Measurements from ENCODE around the gene BBOF1.

BBOF1 gene

DNA sequence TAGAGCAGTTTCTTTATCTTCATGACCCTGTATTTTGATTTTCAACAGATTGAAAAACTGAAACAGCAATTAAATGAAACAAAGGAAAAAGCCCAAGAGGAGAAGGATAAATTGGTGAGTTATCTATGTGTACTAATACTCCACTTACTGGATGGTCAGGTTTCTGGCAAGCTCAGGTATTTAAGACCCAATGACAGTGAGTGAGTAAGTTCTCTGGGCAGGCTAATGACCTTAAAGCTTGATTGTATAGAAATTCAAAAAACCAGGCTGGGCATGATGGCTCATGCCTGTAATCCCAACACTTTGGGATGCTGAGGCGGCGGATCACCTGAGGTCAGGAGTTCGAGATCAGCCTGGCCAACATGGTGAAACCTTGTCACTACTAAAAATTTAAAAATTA, 10.0 kb downstream of the BBOF1 start:
- no peak for DNase-seq

DNA sequence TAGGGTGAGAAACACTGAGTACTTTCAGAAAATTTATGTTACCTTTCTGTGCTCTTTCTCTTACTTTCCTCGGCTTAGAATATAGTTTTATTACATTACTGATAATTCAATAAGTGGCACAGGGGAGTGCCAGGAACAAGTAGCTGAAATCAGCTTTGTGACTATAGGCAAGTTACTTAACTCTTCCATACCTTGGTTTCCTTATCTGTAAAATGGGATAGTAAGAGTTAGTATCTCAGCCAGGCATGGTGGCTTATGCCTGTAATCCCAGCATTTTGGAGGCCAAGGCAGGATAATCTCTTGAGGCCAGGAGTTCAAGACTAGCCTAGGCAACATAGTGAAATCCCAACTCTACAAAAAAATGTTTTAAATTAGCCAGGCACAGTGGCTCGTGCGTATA, 15.4 kb downstream of the BBOF1 start:
- no peak for DNase-seq

DNA sequence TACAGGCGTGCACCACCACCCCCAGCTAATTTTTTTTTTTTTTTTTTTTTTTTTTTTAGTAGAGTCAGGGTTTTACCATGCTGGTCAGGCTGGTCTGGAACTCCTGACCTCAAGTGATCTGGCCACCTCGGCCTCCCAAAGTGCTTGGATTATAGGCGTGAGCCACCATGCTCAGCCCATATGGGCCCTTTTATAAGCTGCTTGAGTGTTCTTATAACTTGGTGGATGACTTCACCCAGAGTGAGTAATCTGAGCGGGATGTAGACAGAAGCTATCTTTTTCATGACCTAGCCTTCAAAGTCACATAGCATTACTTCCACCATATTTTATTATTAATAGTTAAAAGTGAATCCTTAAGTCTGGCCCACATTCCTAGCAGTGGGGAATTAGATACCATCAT, 16.4 kb downstream of the BBOF1 start:
- no peak for DNase-seq

DNA sequence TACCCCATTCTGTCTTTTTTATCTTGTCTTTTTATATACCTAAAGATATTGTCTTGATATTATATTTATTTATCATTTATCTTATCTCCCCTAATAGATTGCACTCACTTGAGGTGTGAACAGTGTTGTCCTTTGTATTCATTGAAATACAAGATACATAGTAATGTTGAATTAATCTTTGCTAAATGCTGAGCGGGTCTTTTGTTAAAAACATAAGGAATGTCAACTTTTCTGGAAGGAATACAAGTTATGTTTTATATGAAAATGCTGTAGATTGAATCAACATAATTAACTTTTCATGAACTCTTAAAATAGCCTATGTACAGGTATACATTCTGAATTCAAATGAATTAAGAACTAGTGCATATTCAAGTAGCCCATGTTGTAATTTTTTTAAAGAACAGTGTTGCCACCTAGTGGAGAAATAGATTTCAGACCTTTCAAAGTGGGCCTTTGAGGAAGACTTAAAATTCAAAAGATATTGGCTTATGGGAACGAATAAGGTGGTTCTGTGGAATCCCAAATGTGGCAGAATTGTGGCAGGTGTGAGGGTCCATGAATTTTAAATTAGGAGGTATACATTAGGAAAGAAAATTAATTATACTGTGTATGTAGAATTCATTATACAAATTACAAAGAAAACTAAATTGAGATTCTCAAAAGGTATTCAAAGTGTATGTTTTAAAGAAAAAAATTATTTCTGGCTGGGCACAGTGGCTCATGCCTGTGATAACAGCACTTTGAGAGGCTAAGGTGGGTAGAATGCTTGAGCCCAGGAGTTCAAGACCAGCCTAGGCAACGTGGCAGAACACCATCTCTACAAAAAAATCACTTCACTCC, 19.1 kb downstream of the BBOF1 start:
- no peak for DNase-seq

DNA sequence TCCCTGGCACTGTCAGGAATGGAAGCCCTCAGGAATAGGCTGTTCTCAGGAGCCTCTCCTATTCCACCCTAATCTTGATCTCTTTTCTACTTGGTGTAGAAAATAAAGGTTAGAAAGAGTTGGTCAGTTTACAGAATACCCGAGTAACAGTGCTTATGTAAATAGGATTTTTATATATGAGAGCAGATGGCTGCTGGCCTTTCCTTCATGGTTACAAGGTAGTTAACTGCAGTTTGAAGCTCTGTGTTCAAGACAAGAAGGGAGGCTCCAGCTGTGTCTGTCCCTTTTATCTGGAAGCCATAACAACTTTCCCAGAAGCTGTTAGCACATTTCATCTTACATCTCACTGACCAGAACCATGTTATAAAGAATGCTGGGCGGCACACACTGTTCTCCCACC, 23.1 kb downstream of the BBOF1 start:
- DNase-seq: no peak

DNA sequence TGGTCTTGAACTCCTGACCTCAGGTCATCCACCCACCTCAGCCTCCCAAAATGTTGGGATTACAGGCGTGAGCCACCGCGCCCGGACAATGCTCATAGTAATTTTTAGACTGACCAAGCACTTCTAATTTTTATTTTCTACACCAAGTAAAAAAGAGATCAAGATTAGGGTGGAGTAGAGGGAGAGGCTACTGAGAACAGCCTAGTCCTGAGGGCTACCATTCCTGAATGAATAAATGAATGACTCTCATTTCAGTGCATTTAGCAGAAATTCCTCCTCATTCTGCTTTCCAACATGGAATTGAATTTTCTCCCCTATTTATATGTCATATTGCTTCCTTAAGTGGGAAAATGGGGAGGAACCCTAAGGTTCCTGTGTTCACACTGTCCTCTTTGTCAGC, 26.4 kb downstream of the BBOF1 start:
- DNase-seq: no peak

DNA sequence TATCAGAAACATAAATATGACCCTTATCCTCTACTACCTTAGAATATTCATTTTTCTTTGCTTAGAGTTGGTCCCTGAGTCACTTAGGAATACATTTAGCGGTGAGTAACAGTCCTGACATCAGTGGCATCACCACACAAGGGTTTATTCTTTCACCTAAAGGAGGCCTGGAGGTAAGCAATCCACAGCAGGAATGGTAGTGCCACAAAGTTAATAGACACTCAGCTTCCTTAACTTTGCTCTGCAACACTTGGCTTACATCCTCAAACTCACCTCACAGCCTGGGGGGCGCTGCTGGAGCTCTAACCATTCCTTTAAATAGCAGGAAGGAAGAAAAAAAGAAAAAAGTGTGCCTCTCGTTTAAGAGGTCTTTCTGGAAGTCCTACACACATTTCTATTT, 29.1 kb downstream of the BBOF1 start:
- no peak for DNase-seq

DNA sequence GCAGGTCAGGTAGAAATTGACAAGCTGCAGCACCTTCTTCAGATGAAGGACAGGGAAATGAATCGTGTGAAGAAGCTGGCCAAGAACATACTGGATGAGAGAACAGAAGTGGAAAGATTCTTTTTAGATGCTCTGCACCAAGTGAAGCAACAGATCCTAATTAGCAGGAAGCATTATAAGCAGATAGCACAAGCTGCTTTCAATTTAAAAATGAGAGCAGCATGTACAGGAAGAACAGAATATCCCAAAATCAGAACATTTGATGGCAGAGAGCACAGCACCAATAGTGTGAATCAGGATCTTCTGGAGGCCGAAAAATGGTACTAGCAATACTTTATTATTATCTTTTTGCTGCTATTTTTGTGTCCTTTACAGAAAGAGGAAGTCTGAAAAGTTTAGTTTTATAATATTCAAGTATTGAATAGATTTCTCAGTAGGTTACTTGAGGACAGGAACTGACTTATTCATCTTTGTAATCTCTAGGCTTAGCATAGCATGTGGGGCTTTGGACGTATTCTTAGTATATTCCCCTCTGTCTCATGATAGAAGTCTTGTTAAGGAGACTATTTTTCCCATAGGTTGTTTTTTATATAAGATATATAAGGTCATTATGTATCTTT, 30.8 kb downstream of the BBOF1 start:
- DNase-seq: no peak

DNA sequence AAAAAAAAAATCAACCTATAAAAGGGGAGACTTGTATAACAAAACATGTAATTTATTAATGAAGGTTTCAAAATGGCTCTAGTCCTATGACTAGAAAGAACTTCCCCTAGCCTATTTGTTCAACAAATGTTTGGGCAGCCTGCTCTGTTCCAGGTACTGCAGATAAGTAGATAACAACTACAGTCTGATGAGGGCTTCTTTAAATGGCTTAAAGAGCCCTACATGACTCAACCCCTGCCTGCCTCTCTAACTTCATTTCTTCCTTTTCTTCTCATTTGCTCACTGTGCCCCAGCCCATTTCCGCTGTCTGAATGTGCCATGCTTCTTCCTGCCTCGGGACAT, 43.6 kb downstream of the BBOF1 start:
- DNase-seq: no peak

DNA sequence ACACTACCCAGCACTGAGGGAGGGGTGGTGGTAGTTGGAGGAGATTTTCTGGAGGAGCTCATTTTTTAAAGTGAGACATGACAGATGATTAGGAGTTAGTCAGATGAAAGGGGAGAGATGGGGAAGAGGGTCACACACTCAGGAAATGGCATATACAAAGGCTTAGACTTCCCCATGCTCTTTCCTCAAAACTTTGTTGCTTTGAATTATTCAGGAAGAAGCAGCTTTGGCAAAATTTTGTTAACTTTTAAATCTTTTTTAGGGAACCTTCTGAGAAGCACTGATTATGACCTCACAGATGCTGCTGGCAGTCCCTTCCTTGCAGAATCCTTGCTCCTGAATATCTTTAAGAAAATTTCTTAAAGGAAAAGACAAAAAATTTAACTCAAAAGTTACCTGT, 45.3 kb downstream of the BBOF1 start:
- DNase-seq: no peak

DNA sequence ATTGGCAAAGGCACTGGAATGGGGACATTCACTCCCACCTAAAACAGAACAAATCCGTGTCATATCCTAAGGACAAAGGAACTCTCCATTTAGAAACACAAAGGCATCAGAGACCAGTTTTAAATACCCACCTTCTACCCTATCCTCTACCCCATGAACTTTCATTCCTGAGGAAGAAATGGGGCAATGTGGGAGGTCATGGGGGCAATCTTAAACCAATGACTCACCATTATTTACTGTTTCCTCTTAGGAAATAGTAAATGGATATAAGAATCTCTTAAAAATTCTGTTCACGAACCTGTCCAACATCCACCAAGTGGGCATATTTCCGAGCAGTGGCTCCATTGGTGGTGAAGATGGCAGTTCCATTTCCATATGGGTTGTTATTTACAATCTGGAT, 45.7 kb downstream of the BBOF1 start:
- DNase-seq: no peak

DNA sequence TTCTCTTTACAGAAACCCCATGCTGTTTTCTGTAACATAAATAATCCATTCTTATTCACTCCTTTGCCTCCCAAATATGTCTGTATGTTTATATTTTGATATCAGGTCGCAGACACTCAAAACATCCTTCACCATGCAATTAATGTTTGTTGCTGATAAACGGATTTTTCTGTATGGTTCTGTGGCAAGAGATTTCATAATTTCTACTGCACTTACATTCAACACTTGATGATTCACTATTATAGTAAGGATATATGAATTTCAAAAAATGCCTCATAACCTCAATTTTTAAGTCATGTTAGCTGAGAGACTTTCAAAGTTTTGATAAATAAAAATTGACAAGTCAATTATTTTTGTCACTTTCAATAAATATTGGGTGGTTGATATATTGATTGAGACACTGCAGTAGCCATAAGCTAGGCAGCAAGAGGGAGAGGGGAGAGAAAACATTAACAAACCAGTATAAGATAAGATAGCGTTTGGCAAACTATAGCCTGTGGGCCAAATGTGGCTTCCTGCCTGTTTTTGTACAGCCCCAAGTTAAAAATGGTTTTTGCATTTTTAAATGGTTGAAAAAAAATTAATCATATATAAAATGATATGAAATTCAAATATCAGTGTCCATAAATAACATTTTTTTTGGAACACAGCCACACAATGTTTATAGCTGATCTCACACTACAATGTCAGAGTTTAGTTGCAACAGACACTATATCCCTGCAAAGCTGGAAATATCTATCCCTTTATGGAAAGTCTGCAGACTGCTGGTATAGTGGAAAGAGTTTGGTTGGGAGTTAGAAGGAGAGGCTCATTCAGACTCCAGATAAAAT, 46.8 kb downstream of the BBOF1 start:
- DNase-seq: no peak

DNA sequence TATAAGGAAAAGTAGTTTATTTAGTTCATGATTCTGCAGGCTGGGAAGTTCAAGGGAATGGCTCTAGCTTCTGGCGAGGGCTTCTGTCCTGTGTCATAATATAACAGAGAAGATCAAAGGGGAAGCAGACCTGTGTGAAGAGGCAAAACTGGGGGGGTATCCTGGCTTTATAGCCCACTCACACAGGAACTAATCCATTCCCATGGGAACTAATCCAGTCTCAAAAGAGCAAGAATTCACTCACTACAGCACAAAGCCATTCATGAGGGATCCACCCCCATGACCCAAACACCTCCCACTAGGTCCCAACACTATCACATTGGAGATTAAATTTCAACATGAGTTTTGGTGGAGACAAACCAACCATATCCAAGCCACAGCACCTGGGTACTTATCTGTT, 58.3 kb downstream of the BBOF1 start:
- DNase-seq: no peak

DNA sequence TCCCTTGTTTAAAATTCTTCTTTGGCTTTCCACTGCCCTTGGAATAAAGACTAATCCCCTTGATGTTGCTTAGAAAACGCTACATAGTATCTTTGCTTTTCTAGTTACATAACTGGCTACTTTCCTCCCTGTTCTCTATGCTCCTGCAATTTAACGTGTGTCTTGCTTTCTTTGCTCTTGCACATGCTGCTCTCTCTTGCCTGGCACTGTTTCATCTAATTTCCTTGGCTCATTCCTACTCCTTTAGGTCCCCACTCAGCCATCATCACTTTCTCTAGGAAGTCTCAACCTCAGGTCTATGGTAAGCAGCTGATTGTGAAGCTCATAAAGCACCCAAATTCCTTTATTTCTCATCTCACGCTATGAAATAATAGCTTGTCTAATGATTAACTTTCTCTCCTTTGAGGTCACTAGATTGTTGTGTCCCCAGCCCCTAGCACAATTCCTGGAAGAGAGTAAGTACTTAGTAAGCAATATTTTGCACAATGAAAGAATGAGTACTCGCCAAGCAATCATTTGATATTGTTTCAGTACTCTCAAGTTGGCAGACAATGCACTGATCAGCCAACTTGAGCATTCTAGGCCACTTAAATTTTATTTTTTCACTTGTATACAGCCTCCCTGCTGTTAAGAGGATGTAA, 61.8 kb downstream of the BBOF1 start:
- DNase-seq: no peak

DNA sequence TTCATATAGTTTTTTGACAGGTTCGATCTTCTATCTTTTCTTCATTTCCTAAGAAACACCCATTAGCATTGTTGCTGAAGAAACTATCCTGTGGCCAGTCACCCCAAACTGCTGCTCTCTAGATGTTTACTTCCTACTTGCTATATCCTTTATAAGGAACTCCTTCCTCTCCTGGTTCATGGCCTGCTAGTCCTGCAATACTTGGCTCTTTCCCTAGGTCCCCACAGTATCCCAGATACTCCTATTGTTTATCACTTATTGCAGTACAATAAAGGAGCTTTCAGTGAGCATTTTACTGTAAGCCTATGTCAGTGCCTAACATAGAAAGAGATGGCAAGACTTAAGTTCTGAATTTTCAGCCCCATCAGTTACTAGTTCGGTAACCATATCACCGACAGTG, 62.3 kb downstream of the BBOF1 start:
- DNase-seq: no peak

DNA sequence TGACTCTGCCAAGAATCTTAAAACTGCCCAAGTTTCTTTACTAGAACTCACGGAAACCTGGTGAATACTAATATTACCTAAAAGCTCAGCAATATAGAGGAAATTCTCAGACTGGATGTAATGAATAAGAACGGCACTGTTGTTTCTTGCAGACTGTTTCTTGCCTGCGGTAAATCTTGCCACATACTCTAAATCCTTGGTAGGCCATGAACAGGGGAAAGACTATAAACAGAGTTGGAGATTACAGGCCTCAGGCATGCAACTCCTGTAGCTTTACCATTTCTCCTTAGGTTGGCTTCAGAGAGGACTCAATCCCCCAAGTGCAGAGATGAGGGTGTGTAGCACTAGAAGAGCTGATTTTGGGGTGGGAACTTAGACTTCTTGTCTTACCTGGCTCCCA, 64.0 kb downstream of the BBOF1 start:
- DNase-seq: no peak

- no peak for DNase-seq
These were observed 64.7 kb downstream of the BBOF1 start for GRCh38 chr14:74083784-74084276.

DNA sequence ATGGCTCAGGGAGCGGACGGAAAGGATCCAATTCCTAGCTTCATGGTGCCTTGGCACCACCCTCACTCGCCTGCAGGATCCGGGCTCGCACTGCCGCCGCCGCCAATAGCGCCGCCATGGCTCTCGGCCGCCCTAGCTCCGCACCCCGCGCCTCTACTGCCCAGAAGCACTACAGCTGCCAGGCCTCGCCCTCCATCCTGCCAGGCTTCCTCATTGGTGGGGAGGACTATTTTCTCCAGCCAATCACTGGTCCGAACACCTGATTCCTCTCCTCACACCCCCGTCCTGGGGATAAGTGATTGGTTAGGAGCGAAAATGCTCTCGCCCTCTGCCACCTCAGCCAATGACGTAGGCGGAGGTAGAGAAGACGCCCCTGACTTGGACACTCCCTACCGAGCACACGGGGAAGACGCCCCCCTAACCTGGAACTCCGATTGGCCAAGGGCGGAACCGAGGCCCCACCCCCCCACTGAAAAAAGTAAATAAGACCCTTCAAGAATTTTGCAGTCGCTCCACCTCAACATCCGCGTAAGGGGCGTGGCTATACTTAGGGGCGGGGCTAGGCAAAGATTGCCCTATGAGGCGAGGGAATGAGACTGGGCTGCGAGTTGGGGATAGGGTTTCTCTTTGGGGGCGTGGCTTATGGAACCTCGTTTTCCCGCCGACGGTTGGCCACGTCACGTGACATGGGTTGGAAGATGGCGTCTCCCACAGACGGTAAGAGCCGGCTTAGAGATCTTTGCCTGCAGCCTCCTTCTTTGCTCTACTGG, 65.3 kb downstream of the BBOF1 start, which contains the start of the genes ALDH6A1 and LIN52:
Gene ALDH6A1, minus strand, starts transcription at position 177 of the 770 bp plus-strand sequence. Its CDS starts 59 bp downstream, at position 118.
Gene LIN52, plus strand, starts transcription at position 680 of the 770 bp plus-strand sequence. Its CDS starts 19 bp downstream, at position 699.
- DNase-seq: peak; percentile 97 to 100 (median 100)

GRCh38 chr14:74085047-74085637, 66.0 kb downstream of the BBOF1 start:
- DNase-seq: peak in 2 of 14 donors; percentile 25 to 45

GRCh38 chr14:74085828-74086227, 66.7 kb downstream of the BBOF1 start:
- no peak for DNase-seq
